GM20000 (cell line): ENCODE data around the gene RSPH6A.
"Not testable (repeated sequence)": the region's sequence is repeated elsewhere in the genome, so short reads cannot be mapped to it uniquely, and the experiment has no call there.

Source experiments
- DNase-seq: peaks from one replicate; pipeline ENCODE4 v3.0.0; 2012; ENCODE audit warnings: low spot score
- TF ChIP-seq, protein P1 (sequence below): IDR thresholded peaks from 2 replicates; pipeline ENCODE4 v1.5.1; 2012; ENCODE audit warnings: mild to moderate bottlenecking, control low read depth; ENCODE audit errors: extremely low read depth, missing control alignments

RSPH6A gene

DNA sequence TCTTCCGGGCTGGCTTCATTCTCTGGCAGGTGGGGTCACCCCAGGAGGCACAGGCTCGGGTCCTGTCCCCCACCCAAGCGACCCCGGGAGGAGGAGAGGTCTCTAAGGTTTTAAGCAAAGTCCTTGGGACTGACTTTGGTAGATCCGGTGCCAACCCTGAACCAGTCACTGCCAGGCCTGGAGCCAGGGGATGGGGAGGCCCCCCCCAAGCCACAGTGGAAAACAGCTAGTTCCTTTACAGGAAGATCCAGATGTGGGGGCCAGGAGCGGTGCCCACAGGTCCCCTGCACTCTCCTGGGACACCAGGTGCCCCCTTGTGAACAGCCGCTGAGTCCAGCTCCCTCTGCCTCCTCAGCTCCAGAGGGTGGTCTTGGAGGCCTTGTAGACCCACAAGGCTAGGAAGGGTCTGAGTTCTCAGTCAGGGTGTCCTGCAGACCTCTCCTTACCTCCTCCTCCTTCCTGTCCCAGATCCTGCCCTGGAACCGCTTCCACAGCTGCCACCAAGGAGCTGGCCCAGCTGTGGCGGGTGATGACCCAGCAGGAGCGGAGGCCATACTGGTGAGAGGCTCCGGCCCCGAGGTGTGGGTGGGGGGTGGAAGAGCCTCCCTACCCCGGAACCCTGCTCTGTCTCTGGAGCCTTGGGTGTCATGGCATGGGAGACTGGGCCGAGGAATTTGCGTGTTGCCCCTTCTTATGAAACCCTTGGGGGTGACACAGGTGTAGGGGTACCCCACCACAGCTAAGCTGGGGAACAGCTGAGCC is 52.1 kb downstream of the RSPH6A start:
- DNase-seq, result no peak
- TF ChIP-seq, protein P1, sequence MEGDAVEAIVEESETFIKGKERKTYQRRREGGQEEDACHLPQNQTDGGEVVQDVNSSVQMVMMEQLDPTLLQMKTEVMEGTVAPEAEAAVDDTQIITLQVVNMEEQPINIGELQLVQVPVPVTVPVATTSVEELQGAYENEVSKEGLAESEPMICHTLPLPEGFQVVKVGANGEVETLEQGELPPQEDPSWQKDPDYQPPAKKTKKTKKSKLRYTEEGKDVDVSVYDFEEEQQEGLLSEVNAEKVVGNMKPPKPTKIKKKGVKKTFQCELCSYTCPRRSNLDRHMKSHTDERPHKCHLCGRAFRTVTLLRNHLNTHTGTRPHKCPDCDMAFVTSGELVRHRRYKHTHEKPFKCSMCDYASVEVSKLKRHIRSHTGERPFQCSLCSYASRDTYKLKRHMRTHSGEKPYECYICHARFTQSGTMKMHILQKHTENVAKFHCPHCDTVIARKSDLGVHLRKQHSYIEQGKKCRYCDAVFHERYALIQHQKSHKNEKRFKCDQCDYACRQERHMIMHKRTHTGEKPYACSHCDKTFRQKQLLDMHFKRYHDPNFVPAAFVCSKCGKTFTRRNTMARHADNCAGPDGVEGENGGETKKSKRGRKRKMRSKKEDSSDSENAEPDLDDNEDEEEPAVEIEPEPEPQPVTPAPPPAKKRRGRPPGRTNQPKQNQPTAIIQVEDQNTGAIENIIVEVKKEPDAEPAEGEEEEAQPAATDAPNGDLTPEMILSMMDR, result no peak

DNA sequence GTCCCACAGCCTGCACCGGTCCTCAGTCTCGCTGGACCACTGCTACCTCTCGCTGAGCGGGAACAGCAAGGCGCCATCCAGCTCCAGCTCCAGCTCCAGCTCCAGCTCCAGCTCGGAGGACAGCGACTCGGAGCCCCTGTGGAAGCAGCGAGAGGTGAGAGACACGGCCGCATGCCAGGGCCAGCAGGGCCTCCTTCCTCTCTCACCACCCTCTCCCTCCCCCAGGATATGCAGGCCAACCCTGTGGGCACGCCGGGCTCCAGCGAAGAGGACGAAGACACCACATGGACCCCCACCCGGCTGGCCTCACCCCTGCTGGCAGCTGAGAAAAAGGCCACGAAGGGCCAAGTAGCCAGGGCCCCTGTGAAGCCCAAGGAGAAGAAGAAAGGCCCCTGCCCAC is 53.4 kb downstream of the RSPH6A start:
- TF ChIP-seq, protein P1, result no peak
- DNase-seq, result no peak

DNA sequence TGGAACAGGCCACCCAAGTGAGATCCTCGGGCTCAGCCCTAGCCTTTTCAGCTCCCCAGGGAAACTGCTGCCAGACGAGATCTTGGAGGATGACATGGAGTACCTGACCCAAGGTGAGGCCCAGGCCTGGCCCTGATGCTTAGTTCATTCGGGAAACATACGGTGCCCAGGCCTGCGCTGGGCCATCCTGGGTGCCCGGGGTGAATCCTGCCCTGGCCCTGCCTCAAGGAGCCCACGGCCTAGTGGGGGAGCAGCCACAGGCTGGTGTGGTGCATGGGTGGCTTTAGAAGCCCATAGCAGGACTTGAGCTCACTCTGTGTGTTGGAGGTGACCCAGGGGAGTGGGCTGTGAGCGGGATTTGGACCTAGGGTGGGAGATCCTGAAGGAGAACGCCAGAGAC is 56.2 kb downstream of the RSPH6A start:
- TF ChIP-seq, protein P1, result no peak
- DNase-seq, result no peak

DNA sequence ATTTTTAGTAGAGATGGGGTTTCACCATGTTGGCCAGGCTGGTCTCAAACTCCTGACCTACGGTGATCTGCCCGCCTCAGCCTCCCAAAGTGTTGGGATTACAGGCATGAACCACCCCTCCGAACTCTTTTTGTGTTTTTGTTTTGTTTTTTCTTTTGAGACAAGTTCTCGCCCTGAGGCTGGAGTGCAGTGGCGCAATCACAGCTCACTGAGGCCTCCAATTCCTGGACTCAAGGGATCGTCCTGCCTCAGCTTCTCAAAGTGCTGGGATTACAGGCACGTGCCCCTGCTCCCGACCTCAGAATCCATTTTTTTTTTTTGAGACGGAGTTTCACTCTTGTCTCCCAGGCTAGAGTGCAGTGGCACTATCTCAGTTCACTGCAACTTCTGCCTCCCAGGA is 57.4 kb downstream of the RSPH6A start:
- DNase-seq, result no peak
- TF ChIP-seq, protein P1, result no peak

DNA sequence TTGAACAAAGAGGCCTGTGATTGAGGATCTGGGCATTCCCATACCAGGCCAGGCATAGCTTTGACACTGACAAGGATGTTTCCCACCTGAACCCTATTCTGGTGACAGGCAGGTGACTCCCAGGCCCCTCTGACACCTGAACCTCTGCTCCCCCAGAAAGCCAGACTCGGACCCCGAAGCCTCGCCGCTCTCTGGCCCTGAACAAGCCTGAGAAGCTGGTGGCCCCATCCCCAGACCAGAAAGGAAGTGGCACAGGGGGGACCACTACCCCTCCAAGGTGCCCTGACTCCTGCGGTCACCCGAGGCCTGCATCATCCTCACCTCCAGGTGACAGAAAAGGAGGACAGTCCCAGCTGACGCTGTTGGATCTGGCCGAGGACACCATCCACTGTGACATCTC is 60.8 kb downstream of the RSPH6A start:
- TF ChIP-seq, protein P1, result no peak
- DNase-seq, result no peak

DNA sequence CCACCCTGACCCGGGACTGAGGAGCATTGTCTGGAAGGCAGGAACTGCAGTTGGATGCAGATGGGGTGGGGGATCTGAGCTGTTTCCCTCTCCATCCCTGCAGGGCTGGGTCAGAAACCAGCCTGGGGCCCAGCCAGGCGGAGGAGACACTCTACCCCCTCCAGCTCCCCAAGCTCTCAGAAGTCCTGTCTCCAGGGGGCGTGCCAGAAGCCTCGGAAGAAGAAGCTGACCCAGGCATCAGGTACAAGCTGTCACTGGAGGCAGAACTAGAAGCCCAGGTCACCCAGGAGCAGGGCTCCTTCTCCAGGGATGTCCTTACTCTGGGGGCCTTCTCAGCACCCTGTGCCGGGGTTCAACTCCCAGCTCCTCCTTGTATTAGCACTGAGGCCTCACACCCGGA is 61.6 kb downstream of the RSPH6A start:
- no peak for DNase-seq
- TF ChIP-seq, protein P1, result no peak

DNA sequence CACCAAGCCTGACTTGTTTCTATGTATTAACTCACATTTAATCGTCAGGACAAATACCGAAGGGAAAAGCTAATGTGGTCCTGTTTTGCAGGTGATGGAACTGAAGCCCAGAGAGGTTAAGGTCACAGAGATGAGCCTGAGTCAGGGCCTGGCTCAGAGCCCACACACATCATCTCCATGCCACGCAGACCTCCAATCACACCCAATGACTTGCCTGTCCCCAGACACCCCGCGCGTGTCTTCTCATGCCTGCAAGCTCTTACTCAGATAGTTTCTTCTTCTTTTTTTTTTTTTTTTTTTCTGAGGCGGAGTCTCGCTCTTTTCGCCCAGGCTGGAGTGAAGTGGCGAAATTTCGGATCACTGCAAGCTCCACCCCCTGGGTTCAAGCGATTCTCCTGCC is 62.5 kb downstream of the RSPH6A start:
- TF ChIP-seq, protein P1, result no peak
- no peak for DNase-seq

DNA sequence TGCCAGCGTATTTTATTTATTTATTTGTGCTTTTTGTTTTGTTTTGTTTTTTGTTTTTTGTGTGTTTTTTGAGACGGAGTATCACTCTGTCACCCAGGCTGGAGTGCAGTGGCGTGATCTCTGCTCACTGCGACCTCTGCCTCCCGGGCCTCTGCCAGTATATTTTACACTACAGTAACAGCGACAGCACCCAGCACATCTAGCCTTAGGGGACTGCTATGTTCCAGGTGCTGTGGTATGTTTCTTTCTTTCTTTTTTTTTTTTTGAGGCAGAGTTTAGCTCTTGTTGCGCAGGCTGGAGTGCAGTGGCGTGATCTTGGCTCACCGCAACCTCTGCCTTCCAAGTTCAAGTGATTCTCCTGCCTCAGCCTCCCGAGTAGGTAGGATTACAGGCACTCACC is 63.6 kb downstream of the RSPH6A start:
- not testable (repeated sequence) for DNase-seq
